HFFc6 (cell line): Measurements from ENCODE around the gene VIPR2. TPM values are rescaled to one million over a fixed set of nuclear protein-coding genes. Genes with fewer than 3 reads are reported as not detected.
"Not testable (repeated sequence)": the region's sequence is repeated elsewhere in the genome, so short reads cannot be mapped to it uniquely, and the experiment has no call there.

Experiments
- DNase-seq: peaks from one replicate; pipeline ENCODE4 v3.0.0-alpha.2; 2018
- H3K27ac Mint-ChIP-seq: 2 replicates; pipeline ENCODE4 v1.8.0; 2020; ENCODE audit warnings: mild to moderate bottlenecking, mixed read lengths
- H3K27me3 Mint-ChIP-seq: 2 replicates; pipeline ENCODE4 v1.8.0; 2021; ENCODE audit warnings: mild to moderate bottlenecking, moderate library complexity, mixed read lengths; ENCODE audit not compliant: insufficient read depth
- H3K36me3 Mint-ChIP-seq: 2 replicates; pipeline ENCODE4 v1.8.0; 2021; ENCODE audit warnings: low read depth, mixed read lengths
- H3K4me1 Mint-ChIP-seq: 2 replicates; pipeline ENCODE4 v1.8.0; 2020; ENCODE audit warnings: low read depth, mixed read lengths
- H3K4me3 Mint-ChIP-seq: 2 replicates; pipeline ENCODE4 v1.8.0; 2020; ENCODE audit warnings: mild to moderate bottlenecking, moderate library complexity, mixed read lengths
- H3K9me3 Mint-ChIP-seq: 2 replicates; pipeline ENCODE4 v1.8.0; 2020; ENCODE audit warnings: mild to moderate bottlenecking, mixed read lengths
- CTCF ChIP-seq: fragments of 200-600 bp; sonication (generic); IDR thresholded peaks from 2 replicates; pipeline ENCODE4 v1.5.0; 2021; ENCODE audit warnings: antibody characterized with exemption, mild to moderate bottlenecking
- total RNA-seq, 6 experiments: library from RNA; stranded (reverse); fragmentation: NEBNext Ultra II Directional; extraction: Animal tissue kit (Norgen Biotek cat#: 25700); gene quantifications; 2 replicates in 1 of 6; 3 replicates in 5 of 6; pipeline ENCODE4 v1.2.3, GENCODE V29; 2021

VIPR2 gene
- total RNA-seq, 6 experiments from 2014 or later: not detected

- no peak for TF ChIP-seq CTCF
- H3K9me3 Mint-ChIP-seq: no peaks in the 10 kb centered on the region; the same call in 1 of the 2 replicates
- H3K27me3 Mint-ChIP-seq: peaks cover 6% of the 10 kb centered on the region
- no peak overlapping the region for H3K4me3 Mint-ChIP-seq
- no peaks in the 10 kb centered on the region; the same call in 1 of the 2 replicates for H3K4me1 Mint-ChIP-seq
- H3K36me3 Mint-ChIP-seq: no peaks in the 10 kb centered on the region
- H3K27ac Mint-ChIP-seq: no peak overlapping the region
- DNase-seq: no peak
Measured at GRCh38 chr7:159000070-159000469, 144.6 kb downstream of the VIPR2 start.

GRCh38 chr7:158999496-158999895 lies 145.2 kb downstream of the VIPR2 start:
- no peak for TF ChIP-seq CTCF
- no peak for DNase-seq
- no peaks in the 10 kb centered on the region for H3K36me3 Mint-ChIP-seq
- H3K4me1 Mint-ChIP-seq: no peaks in the 10 kb centered on the region; the same call in 1 of the 2 replicates
- peaks cover 6% of the 10 kb centered on the region for H3K27me3 Mint-ChIP-seq
- H3K9me3 Mint-ChIP-seq: peaks cover 4% of the 10 kb centered on the region; the same call in 1 of the 2 replicates
- no peak overlapping the region for H3K27ac Mint-ChIP-seq
- H3K4me3 Mint-ChIP-seq: no peak overlapping the region

- not testable (repeated sequence) for H3K27ac Mint-ChIP-seq, H3K9me3 Mint-ChIP-seq, H3K27me3 Mint-ChIP-seq, H3K4me1 Mint-ChIP-seq, H3K4me3 Mint-ChIP-seq, H3K36me3 Mint-ChIP-seq, DNase-seq
Measured at GRCh38 chr7:158998261-158998660, 146.4 kb downstream of the VIPR2 start.

- Mint-ChIP-seq H3K27me3 (peaks cover 11% of the 10 kb centered on the region), H3K27ac (no peak overlapping the region), H3K4me1 (no peaks in the 10 kb centered on the region), H3K9me3 (peaks cover 5% of the 10 kb centered on the region; the same call in 1 of the 2 replicates), H3K36me3 (no peaks in the 10 kb centered on the region), H3K4me3 (no peak overlapping the region)
- TF ChIP-seq CTCF: no peak
- DNase-seq: no peak
Measured at GRCh38 chr7:158997471-158997870, 147.2 kb downstream of the VIPR2 start.

GRCh38 chr7:158997110-158997453 lies 147.6 kb downstream of the VIPR2 start:
- H3K27me3 Mint-ChIP-seq: peaks cover 11% of the 10 kb centered on the region
- DNase-seq: no peak
- no peak overlapping the region for H3K4me3 Mint-ChIP-seq
- no peaks in the 10 kb centered on the region for H3K36me3 Mint-ChIP-seq
- no peak overlapping the region for H3K27ac Mint-ChIP-seq
- H3K4me1 Mint-ChIP-seq: no peaks in the 10 kb centered on the region
- no peak for TF ChIP-seq CTCF
- H3K9me3 Mint-ChIP-seq: peaks cover 5% of the 10 kb centered on the region; the same call in 1 of the 2 replicates

GRCh38 chr7:158996214-158997109 lies 148.2 kb downstream of the VIPR2 start:
- no peak for TF ChIP-seq CTCF
- Mint-ChIP-seq H3K4me3 (no peak overlapping the region), H3K36me3 (no peaks in the 10 kb centered on the region), H3K4me1 (no peaks in the 10 kb centered on the region), H3K27me3 (peaks cover 15% of the 10 kb centered on the region), H3K9me3 (peaks cover 5% of the 10 kb centered on the region; the same call in 1 of the 2 replicates), H3K27ac (no peak overlapping the region)
- DNase-seq: no peak
